ENCODE measurements around the gene OR14J1. TPM values are rescaled to one million over a fixed set of nuclear protein-coding genes. Genes with fewer than 3 reads are reported as not detected.

OR14J1 gene
- total and polyA plus RNA-seq, 2 of the 13 experiments (the other 11 are each of a cell fraction or from before 2014, with no cell fraction given), result 0.17 TPM; not detected in 1

GRCh38 chr6:29251736-29252135 is 49.8 kb upstream of the OR14J1 start:
- H3K4me3 ChIP-seq (replicated peaks in 1 of 3; ENCODE audit: insufficient read depth in 1 of 3, low read depth in 2 of 3, low read length in 3 of 3), result no peak overlapping the region
- H3K27ac ChIP-seq (ENCODE audit: extremely low read length, insufficient read depth, low read length), result no peak overlapping the region
- H3K4me1 ChIP-seq (ENCODE audit: insufficient read depth, low read length), result no peaks in the 10 kb centered on the region
- DNase-seq (ENCODE audit: low spot score) (no peak), ATAC-seq (no peak), FAIRE-seq (no peak)
- H3K79me2 ChIP-seq (ENCODE audit: insufficient read depth, low read length), result no peaks in the 10 kb centered on the region
- H3K27me3 ChIP-seq (ENCODE audit: control insufficient read depth in 1 of 2, insufficient read depth in 2 of 2, low read length in 2 of 2), result no peaks in the 10 kb centered on the region
- no peaks in the 10 kb centered on the region for H3K36me3 ChIP-seq (replicated peaks in 1 of 2; ENCODE audit: control insufficient read depth in 1 of 2, insufficient read depth in 2 of 2, low read length in 2 of 2)
- BruUV-seq (replicated peaks), result no TSS peak
- no peaks in the 10 kb centered on the region for H3K9me3 ChIP-seq (ENCODE audit: low read length)
- no peaks in the 10 kb centered on the region for H4K20me1 ChIP-seq (ENCODE audit: insufficient read depth, low read length)
- intact Hi-C loops (cut with micrococcal nuclease; ENCODE audit: unreplicated experiment) (no loop called here), in situ Hi-C loops (cut with HindIII; ENCODE audit: extremely low pct_ligation_motif_present, low pct_unique_long_range_greater_than_20kb) (no loop called here)
- 62% methylated on average over 9 of the region's 9 CpGs for WGBS (ENCODE audit: low lambda C conversion rate)
- no peak overlapping the region for H3K9ac ChIP-seq (ENCODE audit: insufficient read depth, low read depth, low read length)
- H2AFZ ChIP-seq (ENCODE audit: low read length), result no peak overlapping the region
- ChIA-PET CTCF (ENCODE audit: low intra/inter-chr PET ratio, low total read pairs) (no interaction called here), POLR2A (no interaction called here)
- no peak overlapping the region for H3K4me2 ChIP-seq (ENCODE audit: low read depth, low read length)
- TF ChIP-seq E2F5 (CRISPR knock-in tag; conservative IDR thresholded peaks at IDR 0.05), result no peak
- TF ChIP-seq NONO (IDR thresholded peaks at IDR 0.05), result no peak
- no peak for TF ChIP-seq NONO (CRISPR knock-in tag; conservative IDR thresholded peaks at IDR 0.05)
- no peak for TF ChIP-seq TCF7 (IDR thresholded peaks at IDR 0.05; ENCODE audit: low read depth)
- no peak for TF ChIP-seq ERF (CRISPR knock-in tag; IDR thresholded peaks at IDR 0.05)
- TF ChIP-seq ZNF101 (CRISPR knock-in tag; IDR thresholded peaks at IDR 0.05; ENCODE audit: borderline replicate concordance, low read depth), result no peak
- no peak for TF ChIP-seq ZNF180 (CRISPR knock-in tag; IDR thresholded peaks at IDR 0.05; ENCODE audit: borderline replicate concordance, low read depth)
- no peak for TF ChIP-seq PCBP2 (optimal IDR thresholded peaks at IDR 0.05; ENCODE audit: low read depth, low read length, poor library complexity, severe bottlenecking)
- no peak for TF ChIP-seq ZNF496 (CRISPR knock-in tag; IDR thresholded peaks at IDR 0.05; ENCODE audit: insufficient replicate concordance)
- TF ChIP-seq SOX5 (CRISPR knock-in tag; IDR thresholded peaks at IDR 0.05; ENCODE audit: borderline replicate concordance), result no peak
- no peak for TF ChIP-seq ZNF142 (CRISPR knock-in tag; IDR thresholded peaks at IDR 0.05)
- no peak for TF ChIP-seq ZNF660 (CRISPR knock-in tag; IDR thresholded peaks at IDR 0.05; ENCODE audit: borderline replicate concordance, low read depth)
- no peak for TF ChIP-seq ZBED4 (CRISPR knock-in tag; IDR thresholded peaks at IDR 0.05; ENCODE audit: borderline replicate concordance)
- TF ChIP-seq ZSCAN25 (CRISPR knock-in tag; IDR thresholded peaks at IDR 0.05), result no peak
- TF ChIP-seq ZNF678 (CRISPR knock-in tag; IDR thresholded peaks at IDR 0.05), result no peak
